IMR-90 (cell line): ENCODE data around the gene PLAGL1.
A peak's percentile ranks its signal among the peaks of the same experiment; 100 is the strongest.

ENCODE experiments used
- BHLHE40 ChIP-seq: fragments of 150-350 bp; IDR thresholded peaks from 2 replicates; pipeline ENCODE4 v1.6.1; 2016; ENCODE audit warnings: mild to moderate bottlenecking, low read depth, low read length
- CHD1 ChIP-seq: IDR thresholded peaks from 2 replicates; pipeline ENCODE4 v1.6.1; 2012; ENCODE audit warnings: low read depth, low read length, improper control_type of control experiment
- MAFK ChIP-seq: IDR thresholded peaks from 2 replicates; pipeline ENCODE4 v1.6.1; 2012; ENCODE audit warnings: low read depth, low read length, improper control_type of control experiment
- POLR2A ChIP-seq: IDR thresholded peaks from 2 replicates; pipeline ENCODE4 v1.6.1; 2012; ENCODE audit warnings: mild to moderate bottlenecking, low read depth, low read length
- RAD21 ChIP-seq: IDR thresholded peaks from 2 replicates; pipeline ENCODE4 v1.6.1; 2012; ENCODE audit warnings: low read length, improper control_type of control experiment
- RCOR1 ChIP-seq: IDR thresholded peaks from 2 replicates; pipeline ENCODE4 v1.6.1; 2012; ENCODE audit warnings: mild to moderate bottlenecking, low read length, improper control_type of control experiment; ENCODE audit not compliant: insufficient replicate concordance
- TF ChIP-seq, protein P1 (sequence below): conservative IDR thresholded peaks from 2 replicates; pipeline ENCODE4 v1.5.1; 2012; ENCODE audit warnings: mild to moderate bottlenecking, low read depth, low read length, improper control_type of control experiment

GRCh38 chr6:143999406-143999805, 8.7 kb downstream of the PLAGL1 start:
- TF ChIP-seq POLR2A (no peak), MAFK (no peak), RCOR1 (no peak), RAD21 (no peak), BHLHE40 (0 out of 2 replicates have a peak, but pooled peaks have one; percentile 19), CHD1 (no peak)
- TF ChIP-seq, protein P1, sequence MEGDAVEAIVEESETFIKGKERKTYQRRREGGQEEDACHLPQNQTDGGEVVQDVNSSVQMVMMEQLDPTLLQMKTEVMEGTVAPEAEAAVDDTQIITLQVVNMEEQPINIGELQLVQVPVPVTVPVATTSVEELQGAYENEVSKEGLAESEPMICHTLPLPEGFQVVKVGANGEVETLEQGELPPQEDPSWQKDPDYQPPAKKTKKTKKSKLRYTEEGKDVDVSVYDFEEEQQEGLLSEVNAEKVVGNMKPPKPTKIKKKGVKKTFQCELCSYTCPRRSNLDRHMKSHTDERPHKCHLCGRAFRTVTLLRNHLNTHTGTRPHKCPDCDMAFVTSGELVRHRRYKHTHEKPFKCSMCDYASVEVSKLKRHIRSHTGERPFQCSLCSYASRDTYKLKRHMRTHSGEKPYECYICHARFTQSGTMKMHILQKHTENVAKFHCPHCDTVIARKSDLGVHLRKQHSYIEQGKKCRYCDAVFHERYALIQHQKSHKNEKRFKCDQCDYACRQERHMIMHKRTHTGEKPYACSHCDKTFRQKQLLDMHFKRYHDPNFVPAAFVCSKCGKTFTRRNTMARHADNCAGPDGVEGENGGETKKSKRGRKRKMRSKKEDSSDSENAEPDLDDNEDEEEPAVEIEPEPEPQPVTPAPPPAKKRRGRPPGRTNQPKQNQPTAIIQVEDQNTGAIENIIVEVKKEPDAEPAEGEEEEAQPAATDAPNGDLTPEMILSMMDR: no peak
